HG03575 (cell line): ENCODE data around the gene TNS3.

Source experiments
- ATAC-seq: cut with Tn5 transposase; IDR thresholded peaks from one replicate; pipeline ENCODE4 v1.9.1; 2021; ENCODE audit not compliant: unreplicated experiment, insufficient number of reproducible peaks, low FRiP score; ENCODE audit errors: extremely low read depth

The TNS3 gene

DNA sequence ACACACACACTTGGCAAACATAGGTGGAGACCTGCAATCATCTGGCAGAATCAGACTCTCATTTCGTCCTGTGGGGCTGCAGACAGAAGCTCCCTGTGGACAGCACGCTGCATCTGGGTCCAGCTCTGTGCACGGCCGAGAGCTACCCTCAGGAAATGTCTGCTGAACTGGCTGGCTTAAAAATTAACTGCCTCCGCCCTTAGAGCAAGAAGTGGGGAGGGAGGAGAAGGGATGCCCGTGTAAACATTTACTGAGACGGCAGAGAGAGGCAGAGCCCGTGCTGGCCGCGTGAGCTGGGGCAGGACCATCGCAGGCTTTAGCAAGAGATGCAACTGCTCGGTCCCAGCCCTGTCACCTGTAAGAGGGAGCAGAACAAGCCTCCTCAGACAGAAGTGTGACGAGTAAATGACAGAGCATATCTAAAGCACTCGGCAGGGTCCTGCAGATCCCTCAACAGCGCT, 81.8 kb downstream of the TNS3 start:
- no peak for ATAC-seq

DNA sequence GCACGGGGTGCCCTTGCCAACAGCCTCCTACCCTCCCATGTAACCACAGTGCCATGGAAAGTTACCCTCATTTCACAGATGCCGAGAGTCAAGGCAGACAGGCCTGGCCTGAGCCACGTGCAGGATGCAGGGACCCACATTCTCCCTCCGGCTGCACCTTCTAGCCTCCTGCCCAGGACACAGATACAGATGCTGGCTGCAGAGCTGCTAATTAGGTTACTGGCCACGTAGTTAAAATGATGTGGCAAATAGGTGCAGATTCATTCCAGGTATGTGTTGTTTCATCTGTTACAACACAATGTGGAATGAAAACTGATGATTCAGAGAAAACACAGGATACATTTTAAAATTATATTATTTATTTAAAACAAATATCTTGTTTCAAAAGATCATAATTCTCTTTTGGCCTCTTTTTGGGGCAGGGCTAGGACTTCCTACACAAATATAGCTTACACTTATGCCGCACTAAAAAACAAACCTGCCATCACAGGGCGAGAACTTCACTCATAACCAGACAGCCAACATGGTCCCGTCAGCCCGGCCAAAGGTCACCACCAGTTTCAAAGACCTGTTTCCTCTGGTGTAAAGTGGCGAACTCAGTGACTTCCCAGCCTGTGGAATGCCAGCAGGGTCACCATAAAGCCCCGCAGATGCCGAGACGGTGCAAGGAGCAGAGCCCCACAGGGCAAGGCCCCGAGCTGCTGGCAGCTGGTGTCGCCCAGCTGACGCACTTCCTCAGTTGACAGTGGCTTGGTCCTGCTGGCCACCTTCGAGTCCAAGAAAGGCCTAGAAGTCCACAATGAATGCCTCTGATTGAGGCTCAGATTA, 83.5 kb downstream of the TNS3 start:
- no peak for ATAC-seq

DNA sequence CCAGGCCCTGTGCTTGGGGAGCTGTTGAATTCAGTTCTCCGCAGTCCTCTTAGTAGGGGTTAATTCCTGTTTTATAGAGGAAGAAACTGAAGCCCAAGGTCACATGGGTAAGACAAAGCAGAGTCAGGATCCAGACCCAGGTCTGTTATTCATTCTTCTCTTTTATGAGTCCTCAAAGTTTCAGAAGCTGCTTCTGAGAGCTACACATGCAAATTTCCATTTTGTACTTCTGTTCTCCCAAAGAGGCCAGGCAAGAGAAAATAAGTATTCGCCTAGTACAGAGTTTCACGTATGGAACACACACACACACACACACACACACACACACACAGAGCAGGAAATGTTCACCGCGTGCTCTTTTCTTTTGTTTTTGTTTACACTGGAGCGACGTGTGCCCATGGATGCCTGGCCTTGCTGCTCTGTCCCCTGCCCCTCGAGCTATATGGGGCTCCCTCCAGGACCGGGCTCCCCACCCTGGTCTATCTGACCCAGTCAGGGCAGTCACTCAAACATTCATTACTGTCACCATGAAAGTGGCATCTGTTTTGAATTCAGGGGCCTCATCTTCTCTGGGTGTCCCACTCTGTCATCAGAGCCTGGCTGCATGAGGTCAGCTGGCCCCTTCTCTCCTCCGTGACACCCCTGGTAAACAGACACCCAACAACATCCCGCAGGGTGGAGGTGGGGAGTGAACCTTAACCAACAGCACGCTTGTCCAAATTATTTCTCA, 84.4 kb downstream of the TNS3 start:
- ATAC-seq: peak; percentile 92

DNA sequence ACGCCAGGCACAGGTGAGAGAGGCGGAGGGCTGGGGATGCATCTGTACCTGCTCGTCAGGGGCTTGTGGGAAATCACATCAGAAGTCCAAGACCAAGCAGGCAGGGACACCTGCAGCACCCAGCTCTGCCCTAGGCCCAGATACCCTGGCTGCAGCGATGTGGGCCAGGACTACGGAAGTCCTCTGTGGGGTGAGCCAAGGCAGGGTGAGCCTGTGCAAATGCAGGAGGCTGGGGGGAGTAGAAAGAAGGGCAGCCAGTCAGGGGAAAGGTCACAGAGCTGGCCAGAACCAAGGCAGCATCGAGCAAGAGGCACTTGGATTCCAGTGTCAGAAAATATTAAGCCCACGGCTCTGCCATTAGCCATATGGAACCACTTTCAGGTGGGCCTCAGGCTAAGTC, 85.2 kb downstream of the TNS3 start:
- no peak for ATAC-seq

DNA sequence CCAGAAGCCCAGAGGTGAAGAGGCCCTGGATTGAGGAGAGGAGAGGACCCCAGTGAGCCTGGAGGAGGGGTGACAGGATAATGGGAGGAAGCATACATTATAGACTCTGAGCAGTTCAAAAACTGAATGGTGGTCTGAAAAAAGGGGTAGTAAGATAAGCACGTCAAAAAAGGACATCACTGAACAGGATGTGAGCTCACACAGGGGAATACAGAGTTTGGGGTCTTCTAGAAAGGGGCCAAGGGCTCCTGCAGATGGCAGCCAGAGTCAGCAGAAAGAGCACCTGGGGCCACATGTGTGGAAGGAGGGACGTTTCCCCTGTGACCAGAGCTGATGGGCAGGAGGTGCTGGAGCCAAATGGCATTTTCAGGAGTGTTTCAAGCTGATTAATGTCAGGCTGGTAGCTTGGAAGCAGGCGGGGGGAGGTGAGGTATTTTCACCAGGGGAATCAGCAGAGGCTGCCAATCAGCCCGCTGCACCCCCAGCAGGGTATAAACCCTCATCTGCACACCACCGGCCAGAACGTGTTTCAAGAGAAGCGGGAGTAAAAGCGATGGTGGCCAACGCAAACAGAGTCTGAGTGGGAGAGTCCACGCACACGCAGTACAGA, 85.8 kb downstream of the TNS3 start:
- no peak for ATAC-seq

DNA sequence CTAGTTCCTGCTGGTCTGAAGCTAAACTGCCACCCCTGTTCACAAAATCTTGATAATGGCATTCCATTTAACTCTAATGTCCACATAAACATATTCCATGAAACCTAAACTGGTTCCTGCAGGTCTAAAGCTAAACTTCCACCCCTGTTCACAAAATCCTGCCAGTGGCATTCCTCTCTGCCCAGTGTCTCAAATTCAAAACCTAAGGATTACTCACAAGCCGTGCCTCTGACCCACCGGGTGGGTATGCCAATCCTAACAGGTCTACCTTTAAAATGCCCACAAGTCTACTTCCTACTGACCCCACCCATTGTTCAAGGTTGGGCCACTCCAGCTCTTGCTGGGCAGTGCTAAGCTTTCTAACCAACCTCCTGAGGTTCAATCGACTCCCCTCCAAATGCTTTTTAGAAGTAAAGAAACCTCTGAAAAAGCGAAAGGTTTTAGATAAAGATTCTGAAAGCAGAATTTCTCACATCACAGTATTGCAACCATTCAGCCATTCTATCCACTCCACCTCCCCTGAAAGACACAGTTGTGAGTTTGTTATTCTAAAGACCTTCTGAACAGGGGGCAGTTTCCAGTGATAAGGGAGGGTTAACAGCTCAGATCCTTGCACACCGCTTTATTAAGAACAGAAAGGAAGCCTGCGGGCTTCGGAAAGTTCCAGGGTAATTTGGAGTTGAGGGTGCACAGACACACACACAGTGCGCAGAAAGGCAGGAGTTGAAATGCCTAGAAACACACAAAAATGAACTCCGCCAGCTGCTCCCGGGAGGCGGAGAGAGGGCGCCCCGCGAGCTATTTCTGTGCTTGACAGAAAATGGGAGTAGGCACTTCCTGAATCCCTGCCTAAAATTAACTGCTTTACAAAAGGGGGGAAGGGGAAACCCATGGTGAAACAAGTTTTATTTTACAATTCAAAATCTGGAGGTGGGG, 87.7 kb downstream of the TNS3 start:
- ATAC-seq: no peak

DNA sequence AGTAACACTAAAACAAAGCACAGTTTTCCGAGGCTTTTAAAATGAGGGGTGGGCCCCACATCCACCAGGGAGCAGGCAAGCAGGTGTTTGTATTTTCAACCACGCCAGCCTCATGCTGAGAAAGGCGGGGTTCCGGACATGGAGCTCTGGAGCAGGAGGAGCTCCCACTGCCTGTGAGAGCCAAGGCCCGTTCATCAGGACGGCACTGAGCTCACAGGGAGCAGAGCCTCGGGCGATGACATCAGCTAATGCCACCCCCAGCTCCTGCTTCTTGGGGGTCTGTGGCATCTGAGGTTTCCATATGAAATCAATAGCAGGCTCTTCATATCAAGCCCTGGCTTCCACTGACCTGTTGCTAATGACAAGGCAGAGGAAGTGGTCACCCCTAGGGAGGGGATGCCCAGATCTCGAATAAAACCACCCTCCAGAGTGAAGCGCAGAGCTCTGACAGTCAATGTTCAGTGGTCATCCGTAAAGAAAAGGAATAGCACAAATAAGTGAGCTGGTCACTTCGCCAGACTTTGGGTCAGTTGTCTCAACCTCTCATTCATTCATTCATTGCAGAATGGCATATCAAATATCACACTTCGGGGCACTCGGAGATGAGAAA, 89.1 kb downstream of the TNS3 start:
- no peak for ATAC-seq

DNA sequence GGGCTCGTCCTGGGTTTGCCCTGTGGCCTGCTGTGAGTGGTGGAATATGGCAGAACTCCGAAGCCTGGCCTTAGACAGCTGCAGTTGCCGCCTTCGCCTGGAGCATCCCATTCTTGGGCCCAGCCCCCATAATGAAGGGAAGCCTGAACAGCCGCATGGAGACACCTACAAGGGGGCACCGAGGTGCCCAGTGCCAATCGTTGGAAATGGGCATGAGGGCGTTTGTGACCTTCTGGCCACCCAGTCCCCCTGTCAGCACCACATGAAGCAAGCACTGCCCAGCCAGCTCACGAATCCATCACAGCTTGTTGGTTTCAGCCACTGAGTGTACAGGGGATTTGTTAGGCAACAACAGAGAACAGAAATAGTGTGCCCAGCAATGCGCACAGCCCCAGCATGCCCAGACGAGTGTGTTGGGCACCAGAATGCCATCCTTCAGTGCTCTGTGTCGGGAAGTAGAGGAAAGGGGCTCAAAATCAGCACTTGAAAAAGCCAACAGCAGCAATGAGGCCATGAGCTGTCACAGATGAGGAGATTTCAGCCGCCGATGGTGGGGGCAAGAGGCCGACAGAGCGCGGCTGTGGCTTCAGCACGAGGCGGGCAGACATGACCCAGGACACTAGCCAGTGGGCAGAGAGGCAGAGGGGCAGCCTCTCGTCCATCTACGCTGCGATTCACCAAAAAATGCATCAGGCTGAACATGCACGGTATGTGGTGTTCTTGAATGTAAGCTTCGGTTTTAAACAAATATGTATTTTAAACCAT, 91.2 kb downstream of the TNS3 start:
- ATAC-seq: no peak

DNA sequence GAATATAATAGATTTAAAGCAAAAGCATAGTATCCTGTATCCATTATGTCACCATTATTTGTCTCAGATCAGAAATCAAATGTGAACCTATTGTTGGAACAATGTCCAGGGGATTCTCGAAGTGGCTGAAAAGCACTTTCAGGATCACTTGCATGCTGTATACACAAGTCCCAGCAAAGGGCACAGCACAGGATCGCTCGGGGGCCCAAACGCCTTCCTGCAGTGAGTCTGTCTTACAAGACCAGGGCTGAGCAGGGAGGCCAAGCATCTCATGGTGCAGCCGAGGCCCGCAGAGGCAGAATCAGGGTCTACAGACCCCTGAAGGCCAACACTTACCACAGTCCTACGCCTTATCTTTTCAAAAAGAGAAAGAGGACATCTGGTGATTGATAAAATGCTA, 92.3 kb downstream of the TNS3 start:
- ATAC-seq: no peak

DNA sequence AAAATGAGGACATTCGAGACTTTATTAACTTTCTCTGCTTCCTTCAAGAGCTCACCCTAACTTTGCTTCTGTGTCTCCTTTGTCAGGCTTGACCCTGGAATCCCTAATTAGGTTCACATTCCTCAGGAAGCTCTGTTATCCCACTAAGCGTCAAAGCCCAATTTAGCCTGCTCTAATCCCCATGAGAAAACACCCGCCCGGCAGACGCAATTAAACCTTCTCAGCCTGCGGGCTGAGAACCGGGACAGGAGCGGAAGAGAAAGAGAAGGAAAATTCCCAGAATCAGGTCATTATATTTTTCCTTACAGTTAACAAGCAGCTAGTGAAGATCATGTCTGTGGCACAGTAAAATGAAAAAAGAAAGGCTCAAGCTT, 93.0 kb downstream of the TNS3 start:
- no peak for ATAC-seq

DNA sequence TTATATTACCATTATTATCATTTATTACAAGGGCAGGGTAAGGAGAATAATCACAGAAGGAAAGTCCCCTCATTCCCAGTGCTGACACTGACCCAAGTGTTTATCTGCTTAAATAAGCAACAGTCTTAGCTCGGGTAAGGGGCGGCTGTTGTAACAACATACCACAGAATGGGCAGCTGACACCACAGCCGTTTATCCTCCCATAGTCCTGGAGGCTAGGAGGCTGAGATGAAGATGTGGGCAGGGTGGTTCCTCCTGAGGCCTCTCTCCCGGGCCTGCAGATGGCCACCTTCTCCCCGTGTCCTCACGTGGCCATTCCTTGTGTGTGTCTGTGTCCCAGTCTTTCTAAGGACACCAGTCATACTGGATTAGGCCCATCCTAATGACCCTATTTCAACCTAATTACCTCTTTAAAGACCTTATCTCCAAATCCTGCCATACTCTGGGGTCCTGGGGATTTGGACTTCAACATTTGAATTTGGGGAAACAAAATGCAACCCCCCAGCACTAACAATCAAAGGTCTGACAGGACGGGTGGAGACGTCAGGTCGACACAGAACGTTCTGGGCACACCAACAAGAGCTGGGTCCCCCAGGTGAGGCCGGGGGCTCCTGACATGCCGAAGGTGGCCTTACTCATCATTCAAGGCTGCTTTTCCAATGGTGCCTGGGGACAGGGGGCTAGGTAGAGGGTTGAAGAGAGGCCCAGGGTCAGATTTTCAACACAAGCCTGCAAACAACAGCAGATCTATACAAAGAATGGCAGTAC, 93.5 kb downstream of the TNS3 start:
- ATAC-seq: no peak

DNA sequence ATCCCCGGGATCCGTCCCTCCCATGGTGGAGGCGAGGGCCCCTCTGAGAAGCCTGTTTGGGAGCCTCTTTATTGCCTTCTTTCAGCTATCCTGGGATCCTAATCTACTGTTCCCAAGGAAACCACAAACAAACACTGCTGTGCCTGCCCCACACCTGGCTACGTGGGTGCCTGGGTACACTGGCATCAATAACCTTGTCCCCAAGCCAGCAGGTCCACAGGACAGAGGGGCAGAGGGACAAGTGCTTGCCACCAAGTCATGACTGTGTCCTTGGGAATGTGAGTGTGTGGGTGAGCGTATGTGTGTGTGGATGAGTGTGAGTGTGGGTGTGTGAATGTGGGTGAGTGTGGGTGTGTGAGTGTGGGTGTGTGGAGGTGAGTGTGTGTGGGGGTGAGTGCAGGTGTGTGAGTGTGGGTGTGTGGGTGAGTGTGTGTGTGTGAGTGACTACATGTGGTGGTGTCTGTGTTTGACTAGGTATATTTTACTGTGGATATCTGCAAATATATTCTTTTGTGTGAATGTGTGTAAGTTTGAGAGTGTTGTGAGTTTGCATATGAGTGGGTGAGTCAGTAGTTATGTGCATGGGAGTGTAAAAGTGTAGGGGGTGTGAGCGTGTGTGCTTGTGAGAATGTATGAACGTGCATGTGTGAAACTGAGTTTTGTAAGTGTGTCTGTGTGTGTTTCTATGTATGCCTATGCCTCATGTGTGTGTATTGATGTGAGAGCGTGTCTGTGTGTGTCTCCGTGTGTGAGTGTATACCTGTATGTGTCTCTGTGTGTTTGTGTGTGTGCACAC, 96.1 kb downstream of the TNS3 start:
- no peak for ATAC-seq

DNA sequence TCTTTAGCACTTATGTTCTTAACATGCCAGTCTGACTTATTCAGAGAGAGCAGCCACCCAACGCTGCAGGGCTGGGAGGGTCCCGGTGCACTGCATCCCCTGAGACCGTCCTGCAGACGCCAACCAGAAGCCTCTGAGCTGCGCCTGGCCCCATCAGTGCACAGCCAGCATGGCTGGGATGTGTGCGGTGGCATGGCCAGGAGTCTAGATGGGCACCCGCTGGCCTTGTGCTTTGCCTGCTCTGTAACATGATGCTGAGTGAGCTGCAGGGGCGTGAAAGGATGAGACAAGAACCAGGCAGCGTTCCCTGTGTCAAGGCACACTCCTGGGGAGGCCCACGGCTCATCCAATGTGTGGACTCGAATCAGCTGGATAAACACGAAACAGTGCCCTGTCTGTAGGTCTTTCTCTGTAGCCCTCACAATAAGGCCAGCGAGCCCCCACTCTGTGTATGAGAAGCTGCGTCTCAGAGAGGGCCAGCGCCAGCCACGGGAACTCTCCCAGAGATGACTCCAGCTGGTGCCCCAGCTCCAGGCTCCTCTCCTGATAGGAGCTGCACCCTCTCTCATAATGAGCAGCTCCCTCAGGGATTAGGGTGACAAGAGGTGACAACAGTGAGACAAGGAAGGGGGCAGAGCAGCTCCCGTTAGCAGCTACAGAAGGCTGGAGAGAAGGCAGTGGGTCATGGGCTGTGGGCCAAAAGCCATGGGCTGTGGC, 96.8 kb downstream of the TNS3 start:
- no peak for ATAC-seq

DNA sequence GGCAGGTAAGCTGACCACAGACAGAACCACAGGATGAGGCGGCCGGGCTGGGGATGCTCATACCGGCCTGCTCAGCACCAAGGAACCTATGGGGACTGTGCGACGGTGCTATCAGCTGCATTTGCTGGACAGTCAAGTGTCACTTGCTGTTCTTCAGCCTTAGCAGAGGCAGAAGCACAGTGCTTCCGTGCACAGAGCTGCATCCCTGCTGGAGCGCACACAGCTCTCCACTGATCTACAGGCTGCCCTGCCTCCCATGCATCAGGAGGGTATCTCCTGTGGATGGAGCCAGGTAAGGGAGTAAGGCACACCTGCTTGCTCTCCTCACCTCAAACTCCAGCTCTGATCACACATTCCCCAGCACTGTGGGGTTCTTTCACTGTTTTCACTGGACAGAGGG, 97.5 kb downstream of the TNS3 start:
- no peak for ATAC-seq

DNA sequence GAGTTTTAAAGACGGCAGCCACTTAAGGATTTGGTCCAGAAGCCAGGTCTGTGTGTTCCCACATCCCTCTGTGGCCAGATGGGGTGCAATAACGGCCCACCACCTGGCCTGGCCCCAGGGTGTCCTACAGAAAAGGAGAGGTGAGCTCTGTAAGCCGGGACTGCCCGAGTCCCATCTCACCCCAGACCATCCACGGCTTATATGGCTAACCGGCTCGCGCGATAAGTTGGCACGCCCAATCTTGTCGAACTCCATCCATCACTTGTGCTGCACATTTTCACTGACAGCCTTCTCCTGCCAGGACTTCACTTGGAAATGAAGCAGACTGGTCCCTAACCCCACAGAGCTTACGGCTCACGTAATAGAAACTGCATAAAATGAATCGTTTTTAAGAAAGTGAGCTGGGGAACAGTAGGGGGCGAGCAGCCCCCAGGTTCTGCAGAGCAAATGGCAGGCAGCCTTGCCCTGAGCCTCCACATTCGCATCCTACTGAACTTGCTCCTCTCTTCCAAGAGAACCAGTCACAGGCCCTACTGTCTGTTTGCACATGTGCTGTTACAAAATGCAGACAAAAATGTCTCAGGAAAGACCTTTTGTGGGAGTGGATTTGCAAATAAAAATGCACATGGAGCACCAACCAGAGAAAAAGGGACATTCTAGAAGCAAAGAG, 98.2 kb downstream of the TNS3 start:
- no peak for ATAC-seq
